ENCODE data around the gene COL6A5. TPM values are rescaled to one million over a fixed set of nuclear protein-coding genes. Genes with fewer than 3 reads are reported as not detected.
"Not testable (repeated sequence)": the region's sequence is repeated elsewhere in the genome, so short reads cannot be mapped to it uniquely, and the experiment has no call there.

The COL6A5 gene
- total RNA-seq, 1 donor from 2014 or later: not detected

DNA sequence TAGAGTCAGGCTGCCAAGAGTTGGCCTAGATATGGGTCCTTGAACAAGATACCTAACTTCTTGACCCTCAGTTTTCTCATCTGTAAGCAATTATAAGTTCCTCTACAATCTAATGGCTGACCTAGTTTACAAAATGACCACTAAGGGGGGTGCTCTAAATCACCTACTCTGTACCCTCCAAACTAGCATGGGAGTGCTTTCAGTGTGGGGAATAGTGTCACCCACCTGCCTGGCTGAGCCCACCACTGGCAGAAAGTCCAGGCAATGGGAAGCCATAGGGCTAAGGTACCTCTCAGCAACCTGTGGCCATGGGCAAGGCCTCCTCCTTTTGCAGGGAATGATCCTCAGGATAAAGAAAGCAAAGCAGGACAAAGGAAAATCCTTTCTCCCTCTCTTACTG is 58.9 kb downstream of the COL6A5 start:
- H3K4me3 Mint-ChIP-seq: no peak overlapping the region
- peaks cover 11% of the 10 kb centered on the region for H3K9me3 Mint-ChIP-seq
- intact Hi-C loops (cut with micrococcal nuclease): no loop called here
- no peak overlapping the region for H3K27ac Mint-ChIP-seq
- H3K4me1 Mint-ChIP-seq: no peaks in the 10 kb centered on the region
- H3K36me3 Mint-ChIP-seq (ENCODE audit: low read depth): no peaks in the 10 kb centered on the region
- H3K27me3 Mint-ChIP-seq: no peaks in the 10 kb centered on the region
- no peak for DNase-seq

DNA sequence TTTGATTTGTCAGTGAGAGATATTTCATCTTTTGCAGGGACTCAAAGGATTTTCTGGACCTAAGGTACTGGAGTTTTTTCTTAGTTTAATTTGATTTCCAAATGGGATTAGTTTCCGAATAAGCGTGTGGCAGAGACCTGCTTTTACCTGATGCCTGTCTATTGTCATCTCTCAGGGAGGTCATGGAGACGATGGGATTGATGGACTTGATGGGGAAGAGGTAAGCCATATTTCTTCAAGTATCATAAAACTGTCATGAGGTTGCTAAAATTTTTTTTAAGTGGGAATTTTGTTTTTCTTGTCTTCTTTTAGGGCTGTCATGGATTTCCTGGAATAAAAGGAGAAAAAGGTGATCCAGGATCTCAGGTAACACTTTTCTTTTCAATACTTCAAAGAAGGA is 60.5 kb downstream of the COL6A5 start:
- Mint-ChIP-seq H3K9me3 (peaks cover 11% of the 10 kb centered on the region), H3K27ac (no peak overlapping the region), H3K27me3 (no peaks in the 10 kb centered on the region), H3K4me3 (no peak overlapping the region), H3K36me3 (ENCODE audit: low read depth) (no peaks in the 10 kb centered on the region), H3K4me1 (no peaks in the 10 kb centered on the region)
- intact Hi-C loops (cut with micrococcal nuclease): no loop called here
- no peak for DNase-seq

DNA sequence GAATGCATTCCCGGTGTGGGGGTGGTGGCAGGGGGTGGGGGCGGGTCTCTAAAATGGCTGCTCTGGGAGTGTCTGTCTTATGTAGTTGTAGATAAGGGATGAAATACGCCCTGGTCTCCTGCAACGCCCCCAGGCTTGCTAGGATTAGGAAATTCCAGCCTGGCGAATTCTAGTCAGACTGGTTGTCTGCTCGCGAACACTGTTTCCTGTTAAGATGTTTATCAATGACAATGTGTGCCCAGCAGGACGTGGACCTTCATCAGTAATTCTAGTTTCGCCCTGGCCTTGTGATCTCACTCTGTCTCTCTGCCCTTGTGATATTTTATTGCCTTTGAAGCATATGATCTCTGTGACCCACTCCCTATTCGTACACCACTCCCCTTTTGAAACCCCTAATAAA is 62.8 kb downstream of the COL6A5 start:
- H3K9me3 Mint-ChIP-seq: peaks cover 11% of the 10 kb centered on the region
- DNase-seq; intact Hi-C loops (cut with micrococcal nuclease); H3K4me3 Mint-ChIP-seq; H3K27me3 Mint-ChIP-seq; H3K36me3 Mint-ChIP-seq (ENCODE audit: low read depth); H3K4me1 Mint-ChIP-seq; H3K27ac Mint-ChIP-seq: not testable (repeated sequence)

DNA sequence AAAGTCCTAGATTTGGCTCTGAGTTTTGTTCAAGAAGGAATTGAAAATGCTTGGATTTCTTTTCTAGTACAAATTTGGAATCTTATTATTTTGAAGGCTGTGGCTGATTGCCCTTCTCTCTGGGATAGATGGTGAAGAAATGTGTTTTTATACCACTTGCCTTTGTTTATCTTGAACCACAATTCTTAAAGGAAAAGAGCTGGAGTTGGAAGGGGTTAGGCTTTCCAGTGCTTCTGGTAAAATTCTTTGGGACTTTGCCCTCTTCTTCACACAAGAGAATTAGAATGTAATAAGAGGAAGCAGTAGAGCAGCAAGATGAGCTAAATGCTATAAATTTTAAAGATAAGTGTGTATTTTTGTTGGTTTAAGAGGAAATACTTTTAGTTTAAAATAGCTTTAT is 65.8 kb downstream of the COL6A5 start:
- Mint-ChIP-seq H3K27me3 (no peaks in the 10 kb centered on the region), H3K36me3 (ENCODE audit: low read depth) (no peaks in the 10 kb centered on the region), H3K4me3 (no peak overlapping the region), H3K27ac (no peak overlapping the region), H3K9me3 (peaks cover 11% of the 10 kb centered on the region), H3K4me1 (no peaks in the 10 kb centered on the region)
- intact Hi-C loops (cut with micrococcal nuclease): no loop called here
- DNase-seq: no peak

GRCh38 chr3:130412991-130413560 is 67.6 kb downstream of the COL6A5 start:
- Mint-ChIP-seq H3K27me3 (no peaks in the 10 kb centered on the region), H3K36me3 (ENCODE audit: low read depth) (no peaks in the 10 kb centered on the region), H3K4me3 (no peak overlapping the region), H3K4me1 (no peaks in the 10 kb centered on the region), H3K27ac (no peak overlapping the region), H3K9me3 (peaks cover 4% of the 10 kb centered on the region)
- DNase-seq: no peak
- intact Hi-C loops (cut with micrococcal nuclease): no loop called here

DNA sequence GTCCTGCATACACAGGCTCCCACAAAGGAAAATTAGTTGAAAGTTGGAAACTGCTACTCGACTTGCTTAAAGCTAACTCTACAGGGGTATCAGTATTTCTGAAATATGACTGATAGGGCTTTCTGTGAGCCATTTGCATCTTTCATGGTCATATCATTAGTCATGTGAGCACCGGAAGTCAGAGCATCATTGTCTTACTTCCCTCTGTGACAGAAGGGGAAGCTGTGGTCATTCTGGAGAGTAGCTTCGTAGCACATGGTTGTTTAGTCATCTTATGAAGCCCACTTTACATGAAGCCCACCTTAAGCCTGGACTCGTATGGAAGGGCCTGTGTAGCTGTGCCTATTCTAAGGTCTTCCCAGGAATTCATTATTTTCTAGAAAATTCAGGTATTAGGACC is 69.0 kb downstream of the COL6A5 start:
- DNase-seq: no peak
- H3K27ac Mint-ChIP-seq: no peak overlapping the region
- intact Hi-C loops (cut with micrococcal nuclease): no loop called here
- no peaks in the 10 kb centered on the region for H3K27me3 Mint-ChIP-seq
- no peaks in the 10 kb centered on the region for H3K4me1 Mint-ChIP-seq
- no peaks in the 10 kb centered on the region for H3K36me3 Mint-ChIP-seq (ENCODE audit: low read depth)
- H3K9me3 Mint-ChIP-seq: no peaks in the 10 kb centered on the region
- no peak overlapping the region for H3K4me3 Mint-ChIP-seq

DNA sequence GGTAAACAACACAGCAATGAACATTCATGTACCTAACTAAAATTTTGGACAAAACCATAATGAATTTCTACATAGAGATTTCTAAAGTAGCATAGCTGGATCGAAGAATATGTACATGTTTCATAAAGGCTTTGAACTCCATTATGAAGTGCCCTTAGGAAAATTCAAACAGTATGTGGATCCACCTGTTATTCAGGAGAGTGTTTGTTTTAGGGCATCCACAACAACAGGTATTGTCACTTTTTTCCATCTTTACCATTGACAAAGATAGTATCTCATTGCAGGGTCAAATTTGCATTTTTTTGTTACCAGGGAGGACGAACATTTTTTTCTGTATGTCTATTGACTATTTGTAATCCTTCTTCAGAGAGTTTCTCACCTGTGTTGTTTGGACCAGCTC is 75.0 kb downstream of the COL6A5 start:
- no peak overlapping the region for H3K4me3 Mint-ChIP-seq
- intact Hi-C loops (cut with micrococcal nuclease): no loop called here

GRCh38 chr3:130423064-130423463 is 77.6 kb downstream of the COL6A5 start:
- intact Hi-C loops (cut with micrococcal nuclease): no loop called here
- no peak overlapping the region for H3K27ac Mint-ChIP-seq
- DNase-seq: no peak
- no peaks in the 10 kb centered on the region for H3K4me1 Mint-ChIP-seq
- H3K36me3 Mint-ChIP-seq (ENCODE audit: low read depth): no peaks in the 10 kb centered on the region
- peaks cover 2% of the 10 kb centered on the region for H3K27me3 Mint-ChIP-seq
- H3K9me3 Mint-ChIP-seq: no peaks in the 10 kb centered on the region
- H3K4me3 Mint-ChIP-seq: no peak overlapping the region

More for the DNA sequence above, 75.0 kb downstream of the COL6A5 start:
- H3K27ac Mint-ChIP-seq: no peak overlapping the region
- H3K36me3 Mint-ChIP-seq (ENCODE audit: low read depth): no peaks in the 10 kb centered on the region
- H3K4me1 Mint-ChIP-seq: no peaks in the 10 kb centered on the region
- H3K9me3 Mint-ChIP-seq: no peaks in the 10 kb centered on the region
- peaks cover 2% of the 10 kb centered on the region for H3K27me3 Mint-ChIP-seq
- no peak for DNase-seq

- no peak overlapping the region for H3K4me3 Mint-ChIP-seq
- intact Hi-C loops (cut with micrococcal nuclease): no loop called here
- no peaks in the 10 kb centered on the region for H3K36me3 Mint-ChIP-seq (ENCODE audit: low read depth)
- H3K9me3 Mint-ChIP-seq: no peaks in the 10 kb centered on the region
- no peak for DNase-seq
- no peaks in the 10 kb centered on the region for H3K4me1 Mint-ChIP-seq
- H3K27ac Mint-ChIP-seq: no peak overlapping the region
- H3K27me3 Mint-ChIP-seq: peaks cover 2% of the 10 kb centered on the region
These were observed 79.4 kb downstream of the COL6A5 start for GRCh38 chr3:130424837-130425236.

GRCh38 chr3:130425484-130425883 is 80.0 kb downstream of the COL6A5 start:
- H3K4me3 Mint-ChIP-seq: no peak overlapping the region

DNA sequence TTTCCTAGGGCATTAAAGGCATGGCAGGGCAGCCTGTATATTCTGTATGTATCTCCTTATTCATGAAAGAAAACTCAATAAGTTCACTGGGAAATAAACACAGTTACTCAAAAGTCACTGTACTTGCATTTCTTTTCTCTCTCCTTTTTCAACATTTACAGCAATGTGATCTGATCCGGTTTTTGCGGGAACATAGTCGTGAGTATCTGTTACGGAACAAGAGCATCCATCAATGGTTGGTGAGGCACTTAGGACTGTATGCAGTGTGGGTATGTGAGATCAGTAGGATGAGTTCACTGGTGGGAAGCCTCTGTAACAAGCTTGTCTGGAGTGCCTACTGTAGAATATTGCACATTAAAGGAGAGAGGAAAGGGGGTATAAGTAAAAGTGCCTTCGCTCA is 80.7 kb downstream of the COL6A5 start:
- no peak for DNase-seq
- H3K27me3 Mint-ChIP-seq: no peaks in the 10 kb centered on the region
- no peaks in the 10 kb centered on the region for H3K36me3 Mint-ChIP-seq (ENCODE audit: low read depth)
- no peaks in the 10 kb centered on the region for H3K4me1 Mint-ChIP-seq
- intact Hi-C loops (cut with micrococcal nuclease): no loop called here
- H3K4me3 Mint-ChIP-seq: no peak overlapping the region
- no peaks in the 10 kb centered on the region for H3K9me3 Mint-ChIP-seq
- no peak overlapping the region for H3K27ac Mint-ChIP-seq

More at GRCh38 chr3:130425484-130425883, 80.0 kb downstream of the COL6A5 start:
- H3K36me3 Mint-ChIP-seq (ENCODE audit: low read depth): no peaks in the 10 kb centered on the region
- H3K27me3 Mint-ChIP-seq: no peaks in the 10 kb centered on the region
- H3K4me1 Mint-ChIP-seq: no peaks in the 10 kb centered on the region
- DNase-seq: no peak
- H3K27ac Mint-ChIP-seq: no peak overlapping the region
- intact Hi-C loops (cut with micrococcal nuclease): no loop called here
- no peaks in the 10 kb centered on the region for H3K9me3 Mint-ChIP-seq

GRCh38 chr3:130428871-130429712 is 83.6 kb downstream of the COL6A5 start:
- Mint-ChIP-seq H3K27ac (no peak overlapping the region), H3K36me3 (ENCODE audit: low read depth) (no peaks in the 10 kb centered on the region), H3K9me3 (no peaks in the 10 kb centered on the region), H3K4me3 (no peak overlapping the region), H3K27me3 (no peaks in the 10 kb centered on the region), H3K4me1 (no peaks in the 10 kb centered on the region)
- intact Hi-C loops (cut with micrococcal nuclease): no loop called here
- no peak for DNase-seq

- Mint-ChIP-seq H3K9me3 (no peaks in the 10 kb centered on the region), H3K27me3 (no peaks in the 10 kb centered on the region), H3K36me3 (ENCODE audit: low read depth) (no peaks in the 10 kb centered on the region), H3K27ac (no peak overlapping the region), H3K4me1 (no peaks in the 10 kb centered on the region), H3K4me3 (no peak overlapping the region)
- DNase-seq: no peak
- intact Hi-C loops (cut with micrococcal nuclease): no loop called here
These were observed 84.2 kb downstream of the COL6A5 start for GRCh38 chr3:130429713-130430023.

GRCh38 chr3:130430266-130430665 is 84.8 kb downstream of the COL6A5 start:
- H3K27ac Mint-ChIP-seq: no peak overlapping the region
- intact Hi-C loops (cut with micrococcal nuclease): no loop called here
- no peaks in the 10 kb centered on the region for H3K4me1 Mint-ChIP-seq
- no peaks in the 10 kb centered on the region for H3K27me3 Mint-ChIP-seq
- H3K9me3 Mint-ChIP-seq: no peaks in the 10 kb centered on the region
- no peak overlapping the region for H3K4me3 Mint-ChIP-seq
- H3K36me3 Mint-ChIP-seq (ENCODE audit: low read depth): no peaks in the 10 kb centered on the region
- no peak for DNase-seq

- H3K4me3 Mint-ChIP-seq; H3K27me3 Mint-ChIP-seq; H3K9me3 Mint-ChIP-seq; H3K36me3 Mint-ChIP-seq (ENCODE audit: low read depth); H3K4me1 Mint-ChIP-seq; H3K27ac Mint-ChIP-seq; intact Hi-C loops (cut with micrococcal nuclease); DNase-seq: not testable (repeated sequence)
These were observed 86.6 kb downstream of the COL6A5 start for GRCh38 chr3:130432086-130432485.
